ENCODE measurements around the gene UPB1.
A peak's percentile ranks its signal among the peaks of the same experiment; 100 is the strongest.
"Not testable (repeated sequence)": the region's sequence is repeated elsewhere in the genome, so short reads cannot be mapped to it uniquely, and the experiment has no call there.

UPB1 gene

GRCh38 chr22:24481641-24482040 is 13.5 kb upstream of the UPB1 start:
- no peak for DNase-seq (ENCODE audit: low spot score)

- peak; percentile 84 for DNase-seq (ENCODE audit: low spot score)
Observed at GRCh38 chr22:24482575-24482974, 12.6 kb upstream of the UPB1 start.

GRCh38 chr22:24482998-24483397 is 12.1 kb upstream of the UPB1 start:
- no peak for DNase-seq (ENCODE audit: low spot score)

DNA sequence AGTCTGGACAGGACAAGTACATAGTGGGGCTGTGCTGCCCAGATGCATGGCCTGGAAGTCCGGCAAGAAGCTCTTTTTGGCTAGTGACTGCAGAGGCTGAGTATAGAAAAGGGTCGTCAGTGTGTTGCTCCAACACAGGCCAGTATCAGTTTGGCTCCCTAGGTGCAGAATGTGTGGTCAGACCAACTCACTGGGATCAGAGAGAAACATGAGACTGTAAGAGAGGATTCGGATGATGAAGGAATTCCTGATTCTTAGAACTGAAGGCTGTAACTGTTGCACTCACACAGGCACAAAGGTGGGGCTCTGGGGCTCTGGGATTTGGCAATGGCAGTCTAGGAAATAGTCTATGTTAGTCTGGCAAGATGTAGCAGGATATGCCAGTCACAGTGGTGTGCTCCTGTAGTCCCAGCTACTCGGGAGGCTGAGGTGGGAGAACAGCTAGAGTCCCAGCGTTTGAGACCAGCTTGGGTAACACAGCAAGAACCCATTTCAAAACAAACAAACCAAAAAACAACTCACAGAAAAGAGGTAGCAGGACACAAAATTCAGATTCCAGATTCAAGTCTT is 11.1 kb upstream of the UPB1 start:
- DNase-seq (ENCODE audit: low spot score), result no peak

DNA sequence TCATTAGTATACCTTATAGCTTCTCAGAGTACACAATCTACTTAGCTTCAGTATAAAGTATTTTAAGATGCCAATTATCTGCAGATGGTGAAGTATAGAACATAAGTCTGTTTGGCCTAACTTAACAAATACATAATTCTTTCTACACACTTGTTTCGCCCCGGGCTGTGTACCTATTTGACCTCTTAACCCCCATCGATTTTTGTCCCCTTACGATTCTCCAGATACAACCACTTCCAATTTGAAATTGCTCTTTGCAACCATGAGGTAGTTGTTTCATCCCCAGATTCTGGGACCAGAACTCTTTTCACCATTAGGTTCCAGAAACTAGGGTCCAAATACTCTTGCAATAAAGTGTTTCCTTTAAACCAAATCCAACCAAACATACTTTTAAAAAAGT is 10.0 kb upstream of the UPB1 start:
- no peak for DNase-seq (ENCODE audit: low spot score)

GRCh38 chr22:24485608-24486007 is 9.5 kb upstream of the UPB1 start:
- DNase-seq (ENCODE audit: low spot score), result no peak

DNA sequence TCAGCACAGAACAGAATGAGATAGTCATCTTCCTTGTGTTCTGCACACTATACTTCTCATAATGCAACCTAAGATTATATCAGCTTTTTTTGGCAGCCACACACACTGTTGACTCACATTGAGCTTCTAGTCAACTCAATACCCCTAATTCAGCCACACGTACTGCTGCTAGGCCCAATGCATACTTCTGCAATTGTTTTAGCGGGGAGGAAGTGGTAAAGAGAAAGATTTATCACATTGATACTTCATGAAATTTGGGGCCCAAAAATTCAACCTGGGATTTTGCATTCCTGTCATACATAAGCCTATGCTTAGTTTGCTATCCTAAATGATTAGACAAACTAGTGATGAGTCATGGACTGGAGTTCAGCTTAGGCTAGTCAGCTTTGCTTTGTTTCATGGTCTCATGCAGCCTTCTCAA is 8.6 kb upstream of the UPB1 start:
- peak; percentile 76 for DNase-seq (ENCODE audit: low spot score)

GRCh38 chr22:24489011-24489410 is 6.1 kb upstream of the UPB1 start:
- no peak for DNase-seq (ENCODE audit: low spot score)

DNA sequence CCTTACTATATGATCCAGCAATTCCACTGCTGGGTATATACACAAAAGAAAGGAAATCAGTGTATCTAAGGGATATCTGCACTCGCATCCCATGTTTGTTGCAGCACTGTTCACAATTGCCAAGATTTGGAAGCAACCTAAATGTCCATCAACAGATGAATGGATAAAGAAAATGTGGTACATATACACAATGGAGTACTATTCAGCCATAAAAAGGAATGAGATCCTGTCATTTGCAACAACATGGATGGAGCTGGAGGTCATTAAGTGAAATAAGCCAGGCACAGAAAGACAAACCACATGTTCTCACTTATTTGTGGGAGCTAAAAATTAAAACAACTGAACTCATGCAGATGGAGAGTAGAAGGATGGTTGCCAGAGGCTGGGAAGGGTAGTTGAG is 5.7 kb upstream of the UPB1 start:
- DNase-seq (ENCODE audit: low spot score), result not testable (repeated sequence)

DNA sequence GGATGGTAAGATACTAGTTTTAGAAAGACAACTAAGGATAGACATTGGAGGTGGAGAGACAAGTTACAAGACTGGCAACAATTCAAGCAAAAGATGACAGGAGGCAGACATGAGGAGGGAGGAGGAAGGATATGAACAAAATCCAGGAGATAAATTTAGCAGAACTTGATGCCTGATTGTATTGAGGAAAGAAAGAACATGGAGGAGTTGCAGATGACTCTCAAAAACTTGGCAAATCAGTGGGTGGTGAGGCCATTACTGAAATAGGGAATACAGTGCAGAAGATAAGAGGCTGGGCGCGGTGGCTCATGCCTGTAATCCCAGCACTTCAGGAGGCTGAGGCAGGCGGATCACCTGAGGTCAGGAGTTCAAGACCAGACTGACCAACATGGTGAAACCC is 2.7 kb upstream of the UPB1 start:
- DNase-seq (ENCODE audit: low spot score), result no peak

DNA sequence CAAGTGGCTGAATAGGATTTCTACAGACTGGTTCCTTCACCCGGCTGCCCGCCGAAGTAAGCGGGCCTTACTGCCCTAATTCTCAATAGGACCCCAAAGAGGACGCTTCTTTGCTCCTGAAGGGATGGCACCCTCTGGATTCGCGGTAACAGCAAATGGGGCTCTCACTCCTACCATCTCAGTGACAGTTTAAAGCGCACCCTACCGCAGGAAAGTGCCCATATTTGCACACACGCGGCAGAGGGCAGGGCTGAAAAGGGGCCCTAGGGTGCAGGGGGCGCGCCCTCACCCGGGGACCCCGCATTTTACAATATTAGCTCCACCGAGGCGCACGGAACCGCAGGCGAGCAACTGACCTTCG is 985 bp upstream of the UPB1 start:
- no peak for DNase-seq (ENCODE audit: low spot score)

- DNase-seq (ENCODE audit: low spot score), result no peak
Observed at GRCh38 chr22:24495365-24495675, 188 bp downstream of the UPB1 start.

GRCh38 chr22:24496234-24496633 is 1.1 kb downstream of the UPB1 start:
- DNase-seq (ENCODE audit: low spot score), result no peak

- no peak for DNase-seq (ENCODE audit: low spot score)
Observed at GRCh38 chr22:24496661-24497060, 1.5 kb downstream of the UPB1 start.

DNA sequence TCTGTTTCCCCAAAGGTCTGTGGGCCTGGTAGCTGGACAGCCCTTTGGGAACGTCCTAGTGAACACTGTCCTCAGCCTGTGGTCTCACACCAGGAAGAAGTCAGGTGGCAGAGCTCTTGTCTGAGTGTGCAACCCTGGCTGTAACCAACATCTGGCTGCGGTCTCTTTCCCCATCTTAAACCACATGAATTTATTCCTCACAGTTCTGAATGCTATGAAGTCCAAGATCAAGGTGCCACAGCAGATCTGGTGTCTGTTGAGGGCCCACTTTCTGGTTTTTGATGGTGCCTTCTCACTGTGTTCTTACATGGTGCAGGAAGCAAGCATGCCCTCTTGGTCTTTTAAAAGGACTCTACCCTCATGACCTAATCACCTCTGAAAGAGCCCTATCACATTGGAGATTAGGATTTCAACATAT is 2.7 kb downstream of the UPB1 start:
- no peak for DNase-seq (ENCODE audit: low spot score)

DNA sequence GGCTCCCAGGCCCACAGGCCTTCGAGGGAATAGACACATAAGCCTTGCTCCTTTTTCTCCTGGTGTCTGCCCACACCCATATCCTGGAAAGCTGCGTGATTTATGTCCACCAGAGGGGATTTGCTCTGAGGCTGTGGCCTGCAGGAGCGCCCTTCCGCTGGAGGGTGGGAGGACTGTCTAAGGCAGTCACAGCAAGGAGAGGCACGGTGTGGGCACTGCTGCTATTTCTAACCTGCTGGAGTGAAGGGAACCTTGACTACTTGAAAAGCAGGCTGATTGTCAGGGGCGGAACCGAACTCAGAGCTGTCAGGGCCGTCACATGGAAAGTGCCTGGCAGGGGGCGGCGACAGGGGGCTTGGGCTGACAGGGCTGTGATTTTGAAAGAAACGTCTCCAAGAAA is 3.7 kb downstream of the UPB1 start:
- DNase-seq (ENCODE audit: low spot score), result no peak

DNA sequence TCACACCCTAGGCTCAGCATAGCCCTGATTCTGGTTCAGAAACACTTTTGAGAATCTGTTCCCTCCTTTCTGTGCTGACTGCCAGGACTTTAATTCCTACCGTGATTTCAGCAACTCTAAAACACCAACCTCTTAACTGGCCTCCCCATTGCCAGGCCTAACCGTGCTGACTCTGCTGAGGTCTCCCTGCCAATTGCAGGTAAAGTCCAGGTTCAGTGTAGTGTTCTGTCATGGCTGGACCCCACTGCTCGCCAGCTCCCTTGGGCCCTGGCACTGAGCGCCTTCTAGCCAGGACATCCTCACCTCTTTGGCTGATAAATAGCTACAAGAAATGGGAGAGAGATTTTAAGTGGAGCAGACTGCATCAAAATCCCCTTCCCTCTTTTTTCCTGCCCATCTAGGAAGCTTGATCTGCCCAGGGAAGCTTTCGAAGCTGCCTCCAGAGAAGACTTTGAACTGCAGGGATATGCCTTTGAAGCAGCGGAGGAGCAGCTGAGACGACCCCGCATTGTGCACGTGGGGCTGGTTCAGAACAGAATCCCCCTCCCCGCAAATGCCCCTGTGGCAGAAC is 4.7 kb downstream of the UPB1 start:
- DNase-seq (ENCODE audit: low spot score), result no peak

DNA sequence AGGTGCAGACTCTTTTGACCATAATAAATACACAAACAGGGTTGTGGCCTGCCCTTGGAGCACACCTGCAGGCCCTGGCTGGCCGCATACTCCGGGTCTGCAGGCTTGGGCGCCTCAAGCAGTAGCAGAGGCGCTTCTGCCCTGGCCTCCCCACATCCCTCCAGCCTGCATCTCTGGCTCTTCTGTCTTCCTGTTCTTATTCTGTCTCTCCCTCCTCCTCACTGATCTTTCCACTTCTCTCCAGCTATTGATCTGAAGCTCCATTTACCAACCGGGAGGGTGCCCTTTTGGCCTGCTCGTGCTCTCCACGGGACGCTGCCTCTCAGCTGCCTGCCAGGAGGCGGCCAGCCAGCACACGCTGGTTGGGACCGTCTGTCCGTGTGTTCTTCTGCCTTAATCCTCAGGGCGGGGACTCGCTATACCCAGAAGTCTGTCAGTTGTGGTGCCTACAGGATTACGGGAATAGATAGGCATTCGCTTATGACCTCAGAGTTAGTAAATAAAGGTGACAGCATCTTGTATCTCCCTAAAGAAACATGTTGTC is 5.2 kb downstream of the UPB1 start:
- no peak for DNase-seq (ENCODE audit: low spot score)

DNA sequence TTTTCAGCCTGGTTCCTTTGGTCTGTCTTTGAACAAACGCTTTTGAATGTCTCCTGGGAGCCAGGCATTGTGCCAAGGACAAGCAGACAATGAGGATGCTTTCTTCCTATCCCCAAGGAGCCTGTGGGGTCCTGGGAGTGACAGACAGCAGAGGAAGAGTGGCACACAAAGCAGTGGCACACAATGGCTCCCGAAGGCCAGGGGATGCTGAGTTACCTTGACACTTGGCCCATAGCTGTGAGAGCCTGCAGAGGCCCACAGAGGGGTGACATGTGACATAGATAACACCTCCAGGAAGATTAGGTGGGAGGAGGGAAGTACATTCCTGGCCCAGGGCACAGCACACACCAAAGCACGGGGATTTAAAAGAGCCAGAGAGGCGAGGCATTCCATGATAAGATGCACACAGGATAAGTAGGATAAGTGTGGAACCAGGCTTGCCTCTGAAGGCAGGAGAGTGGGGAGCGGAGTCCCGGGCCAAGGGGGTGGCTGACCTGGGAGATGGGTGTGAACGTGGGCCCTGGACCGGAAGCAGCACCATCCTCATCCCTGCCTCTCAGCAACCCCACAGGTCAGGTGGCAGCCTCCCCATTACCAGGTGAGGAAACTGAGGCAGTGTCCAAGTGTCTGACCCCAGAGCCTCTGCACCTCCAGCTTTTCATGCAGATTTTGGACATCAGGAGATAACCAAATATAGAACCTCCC is 6.3 kb downstream of the UPB1 start:
- DNase-seq (ENCODE audit: low spot score), result no peak

DNA sequence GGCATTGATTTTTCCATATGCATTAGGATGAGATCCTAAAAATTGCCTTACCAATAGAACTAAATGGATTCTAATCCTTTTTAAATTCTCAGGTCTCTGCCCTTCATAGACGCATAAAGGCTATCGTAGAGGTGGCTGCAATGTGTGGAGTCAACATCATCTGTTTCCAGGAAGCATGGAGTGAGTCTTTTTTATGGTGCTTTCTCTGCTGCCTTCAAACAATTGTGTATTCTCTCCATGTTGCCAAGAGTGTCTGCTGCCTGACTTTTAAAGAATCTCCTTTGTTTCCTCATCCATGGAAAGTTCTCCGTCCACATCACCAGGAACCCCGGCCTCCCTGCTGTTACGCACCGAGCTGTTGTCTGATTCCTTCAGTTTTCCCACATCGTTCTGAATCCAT is 6.9 kb downstream of the UPB1 start:
- DNase-seq (ENCODE audit: low spot score), result no peak

DNA sequence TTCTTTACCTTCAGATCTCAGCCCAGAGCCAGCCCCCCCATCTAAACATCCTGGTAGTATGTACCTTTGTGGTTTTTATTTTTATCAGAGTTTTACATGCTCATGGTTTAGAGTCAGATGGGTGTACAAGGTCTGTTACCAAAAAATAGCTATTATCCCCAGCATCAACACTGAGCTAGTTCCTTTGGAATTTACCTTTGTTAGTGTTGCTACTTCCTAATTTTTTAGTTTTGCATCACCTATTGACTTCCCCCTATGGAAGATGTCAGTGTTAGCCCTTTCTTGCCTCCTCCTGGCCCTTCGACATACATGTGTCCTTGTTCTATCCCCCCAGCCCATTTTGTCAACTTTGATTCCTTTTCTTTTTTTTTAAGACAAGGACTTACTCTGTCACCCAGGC is 7.4 kb downstream of the UPB1 start:
- DNase-seq (ENCODE audit: low spot score), result no peak

DNA sequence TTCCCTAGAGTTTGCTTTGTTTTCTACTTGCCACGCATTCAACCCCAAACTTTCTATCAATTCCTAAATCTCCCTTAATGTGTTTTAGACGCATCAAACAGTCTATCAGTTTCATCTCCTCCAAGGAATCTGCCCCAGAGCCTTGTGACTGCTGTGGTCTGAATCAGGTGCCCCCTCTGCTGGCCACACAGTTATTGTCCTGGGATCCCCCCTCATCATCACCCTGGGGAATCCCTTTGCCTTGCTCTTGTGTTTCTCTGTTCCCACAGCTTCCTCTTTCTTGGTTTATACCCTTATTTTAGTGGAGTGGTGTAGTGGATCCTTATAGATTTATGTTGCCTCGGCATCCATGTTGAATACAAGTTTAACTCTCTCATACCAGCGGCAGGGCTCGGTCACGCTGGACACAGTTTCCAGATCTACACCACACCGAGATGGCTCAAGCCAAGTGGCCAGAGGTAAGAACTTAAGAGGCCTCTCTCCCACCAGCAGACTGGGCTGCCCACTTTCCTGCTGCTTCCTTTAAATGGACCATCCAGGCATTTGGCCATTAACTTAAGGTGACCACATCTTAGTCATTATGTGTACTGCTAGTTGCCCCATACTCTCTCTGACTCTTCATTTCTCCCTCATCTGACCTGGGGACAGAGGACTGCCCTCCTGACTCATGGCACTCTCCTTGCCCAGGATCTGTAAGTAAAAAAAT is 8.2 kb downstream of the UPB1 start:
- DNase-seq (ENCODE audit: low spot score), result peak; percentile 89

DNA sequence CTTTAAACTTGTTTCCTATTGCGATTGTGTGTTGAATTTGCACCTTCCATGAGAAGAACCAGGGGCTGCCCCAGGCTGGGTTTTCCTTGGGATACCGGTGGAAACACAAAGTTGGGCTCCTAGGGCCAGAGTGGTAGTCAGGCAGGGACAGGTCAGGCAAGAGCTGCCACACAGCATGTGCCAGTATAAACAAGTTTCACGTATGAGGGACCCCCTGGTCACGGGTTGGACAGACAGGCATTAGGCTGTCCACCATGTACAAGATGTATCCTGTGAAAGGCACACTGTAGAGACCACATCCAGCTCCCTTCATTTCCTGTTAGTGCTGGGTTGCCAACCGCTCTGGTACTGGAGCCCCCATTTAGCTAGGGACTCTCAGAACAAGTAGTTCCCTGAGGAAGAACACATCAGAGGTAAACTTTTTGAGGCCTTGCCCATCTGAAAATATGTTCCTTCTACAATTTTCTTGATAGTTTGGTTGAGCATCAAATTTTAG is 8.8 kb downstream of the UPB1 start:
- DNase-seq (ENCODE audit: low spot score), result no peak
